ENCODE data around the gene NOX3.
A peak's percentile ranks its signal among the peaks of the same experiment; 100 is the strongest.
"Not testable (repeated sequence)": the region's sequence is repeated elsewhere in the genome, so short reads cannot be mapped to it uniquely, and the experiment has no call there.

The NOX3 gene

GRCh38 chr6:155455766-155456165, at the start of gene NOX3:
NOX3 (minus strand) TSS chr6:155455839; CDS start chr6:155455800, 39 bp downstream.
- no peak for DNase-seq (ENCODE audit: low spot score)

- DNase-seq (ENCODE audit: low spot score), result no peak
Observed at GRCh38 chr6:155504848-155505607, 49.4 kb upstream of the NOX3 start.

GRCh38 chr6:155502393-155502792, 46.8 kb upstream of the NOX3 start:
- DNase-seq (ENCODE audit: low spot score), result no peak

- DNase-seq (ENCODE audit: low spot score), result no peak
Observed at GRCh38 chr6:155499574-155499973, 43.9 kb upstream of the NOX3 start.

- DNase-seq (ENCODE audit: low spot score), result no peak
Observed at GRCh38 chr6:155498370-155498769, 42.7 kb upstream of the NOX3 start.

- no peak for DNase-seq (ENCODE audit: low spot score)
Observed at GRCh38 chr6:155497273-155497672, 41.6 kb upstream of the NOX3 start.

GRCh38 chr6:155495011-155495768, 39.6 kb upstream of the NOX3 start:
- DNase-seq (ENCODE audit: low spot score), result peak; percentile 82

- DNase-seq (ENCODE audit: low spot score), result peak; percentile 95
Observed at GRCh38 chr6:155493694-155494143, 38.1 kb upstream of the NOX3 start.

- no peak for DNase-seq (ENCODE audit: low spot score)
Observed at GRCh38 chr6:155493026-155493693, 37.5 kb upstream of the NOX3 start.

GRCh38 chr6:155492061-155492735, 36.6 kb upstream of the NOX3 start:
- DNase-seq (ENCODE audit: low spot score), result no peak

- DNase-seq (ENCODE audit: low spot score), result no peak
Observed at GRCh38 chr6:155491421-155491820, 35.8 kb upstream of the NOX3 start.

- not testable (repeated sequence) for DNase-seq (ENCODE audit: low spot score)
Observed at GRCh38 chr6:155488197-155488596, 32.6 kb upstream of the NOX3 start.

GRCh38 chr6:155487371-155488130, 31.9 kb upstream of the NOX3 start:
- DNase-seq (ENCODE audit: low spot score), result no peak

GRCh38 chr6:155486721-155487294, 31.2 kb upstream of the NOX3 start:
- no peak for DNase-seq (ENCODE audit: low spot score)

- no peak for DNase-seq (ENCODE audit: low spot score)
Observed at GRCh38 chr6:155485756-155486155, 30.1 kb upstream of the NOX3 start.

GRCh38 chr6:155483858-155484257, 28.2 kb upstream of the NOX3 start:
- DNase-seq (ENCODE audit: low spot score), result peak; percentile 53

- DNase-seq (ENCODE audit: low spot score), result peak; percentile 54
Observed at GRCh38 chr6:155481215-155481614, 25.6 kb upstream of the NOX3 start.

- DNase-seq (ENCODE audit: low spot score), result no peak
Observed at GRCh38 chr6:155473741-155474140, 18.1 kb upstream of the NOX3 start.

- DNase-seq (ENCODE audit: low spot score), result no peak
Observed at GRCh38 chr6:155472886-155473285, 17.2 kb upstream of the NOX3 start.

- not testable (repeated sequence) for DNase-seq (ENCODE audit: low spot score)
Observed at GRCh38 chr6:155470979-155471616, 15.5 kb upstream of the NOX3 start.

Measured in AG08395 (cell line).